Measurements from ENCODE around the gene NOXA1.

DNA sequence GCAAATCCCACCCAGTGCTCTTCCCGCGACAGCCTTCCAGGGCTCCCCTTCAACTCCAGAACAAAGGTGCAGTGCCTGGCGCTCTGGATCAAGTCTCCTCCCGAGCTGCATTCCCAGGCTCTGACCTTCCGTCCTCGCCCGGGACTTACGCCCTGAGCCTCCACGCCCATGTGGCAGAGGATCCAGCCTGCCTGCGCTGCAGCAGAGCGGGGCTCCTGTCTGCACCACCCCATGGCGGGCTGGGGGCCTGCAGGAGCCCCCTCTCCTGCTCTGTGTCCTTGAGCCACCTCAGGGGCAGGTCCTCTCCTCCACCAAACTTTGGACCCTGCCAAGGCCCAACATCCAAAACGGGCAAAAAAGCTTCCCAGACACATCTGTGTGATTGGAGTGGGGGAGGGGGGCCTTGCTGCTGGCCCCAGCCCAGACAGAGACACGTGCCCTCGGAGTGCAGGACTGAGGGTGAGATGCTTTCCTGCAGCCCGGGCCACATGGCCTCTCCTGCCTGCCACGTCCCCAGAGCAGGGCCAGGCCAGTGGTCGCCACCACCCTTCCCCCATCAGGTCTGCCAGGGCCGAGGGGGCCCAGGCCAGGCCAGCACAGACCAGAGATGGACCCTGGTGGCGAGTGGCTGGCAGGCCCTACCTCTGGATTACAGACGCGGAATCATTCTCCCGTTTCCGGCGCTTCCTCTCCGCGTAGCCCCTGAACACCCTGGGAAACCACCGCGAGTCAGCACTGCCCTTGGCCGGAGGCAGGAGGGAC lies 31.6 kb downstream of the NOXA1 start:
- no peak for TF ChIP-seq EP300 (IDR thresholded peaks at IDR 0.05)
- TF ChIP-seq, protein P1, sequence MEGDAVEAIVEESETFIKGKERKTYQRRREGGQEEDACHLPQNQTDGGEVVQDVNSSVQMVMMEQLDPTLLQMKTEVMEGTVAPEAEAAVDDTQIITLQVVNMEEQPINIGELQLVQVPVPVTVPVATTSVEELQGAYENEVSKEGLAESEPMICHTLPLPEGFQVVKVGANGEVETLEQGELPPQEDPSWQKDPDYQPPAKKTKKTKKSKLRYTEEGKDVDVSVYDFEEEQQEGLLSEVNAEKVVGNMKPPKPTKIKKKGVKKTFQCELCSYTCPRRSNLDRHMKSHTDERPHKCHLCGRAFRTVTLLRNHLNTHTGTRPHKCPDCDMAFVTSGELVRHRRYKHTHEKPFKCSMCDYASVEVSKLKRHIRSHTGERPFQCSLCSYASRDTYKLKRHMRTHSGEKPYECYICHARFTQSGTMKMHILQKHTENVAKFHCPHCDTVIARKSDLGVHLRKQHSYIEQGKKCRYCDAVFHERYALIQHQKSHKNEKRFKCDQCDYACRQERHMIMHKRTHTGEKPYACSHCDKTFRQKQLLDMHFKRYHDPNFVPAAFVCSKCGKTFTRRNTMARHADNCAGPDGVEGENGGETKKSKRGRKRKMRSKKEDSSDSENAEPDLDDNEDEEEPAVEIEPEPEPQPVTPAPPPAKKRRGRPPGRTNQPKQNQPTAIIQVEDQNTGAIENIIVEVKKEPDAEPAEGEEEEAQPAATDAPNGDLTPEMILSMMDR (IDR thresholded peaks at IDR 0.05), result no peak
- TF ChIP-seq POLR2A (IDR thresholded peaks at IDR 0.05), result peak in 1 of 2 donors; percentile 12
